Vagina (tissue), 2 donors: ENCODE results near the gene PSEN1. TPM values are rescaled to one million over a fixed set of nuclear protein-coding genes. Genes with fewer than 3 reads are reported as not detected.
"Not testable (repeated sequence)": the region's sequence is repeated elsewhere in the genome, so short reads cannot be mapped to it uniquely, and the experiment has no call there.

Source experiments
- DNase-seq, 2 donors: peaks; one replicate each; pipeline ENCODE4 v3.0.0-alpha.2; 2017; ENCODE audit errors: extremely low spot score in 2 of 2
- H3K27ac ChIP-seq: fragments of 200-600 bp; sonication (generic); one replicate; pipeline ENCODE4 v1.5.1; 2019
- H3K27me3 ChIP-seq: fragments of 200-600 bp; sonication (generic); one replicate; pipeline ENCODE4 v1.5.1; 2019
- H3K36me3 ChIP-seq, 2 donors: fragments of 200-600 bp; sonication (generic); one replicate each; pipeline ENCODE4 v1.5.1; 2017 to 2019
- H3K4me1 ChIP-seq: fragments of 200-600 bp; sonication (generic); one replicate; pipeline ENCODE4 v1.5.1; 2019
- H3K4me3 ChIP-seq, 2 donors: fragments of 200-600 bp; sonication (generic); 1 replicate in 1 of 2; 2 replicates in 1 of 2; pipeline ENCODE4 v1.5.1; 2016 to 2019
- H3K9me3 ChIP-seq: fragments of 200-600 bp; sonication (generic); one replicate; pipeline ENCODE4 v1.5.1; 2019
- CTCF ChIP-seq, 3 experiments: fragments of 450-650 bp in 2 of 3; fragments of 200-600 bp in 1 of 3; sonication (generic) in 1 of 3; IDR thresholded peaks; one replicate each; pipeline ENCODE4 v1.5.1; 2017 to 2019; ENCODE audit warnings: antibody characterized with exemption in 3 of 3, mild to moderate bottlenecking in 2 of 3, moderate library complexity in 2 of 3
- POLR2A ChIP-seq, 2 donors: fragments of 450-650 bp; IDR thresholded peaks; one replicate each; pipeline ENCODE4 v1.6.1; 2017; ENCODE audit warnings: antibody characterized with exemption in 2 of 2, mild to moderate bottlenecking in 2 of 2, moderate library complexity in 2 of 2
- POLR2AphosphoS5 ChIP-seq, 2 donors: sonication (generic); formaldehyde crosslinking; IDR thresholded peaks; one replicate each; pipeline ENCODE4 v1.9.0; 2017; ENCODE audit warnings: antibody characterized with exemption in 2 of 2, mild to moderate bottlenecking in 2 of 2, low read depth in 1 of 2; ENCODE audit not compliant: insufficient read depth in 1 of 2
- intact Hi-C: fragments of 100-400 bp; cut with DNase I; formaldehyde crosslinking; loops from one replicate; pipeline ENCODE4 v1.15.1; 2023
- total RNA-seq: library from RNA; depleted of rRNA; stranded (reverse); fragments of >200 nt; gene quantifications from one replicate; pipeline ENCODE4 v1.2.3, GENCODE V29; 2016

Gene PSEN1
- total RNA-seq, 1 donor from 2014 or later = 47.1 TPM

- TF ChIP-seq POLR2A (IDR thresholded peaks at IDR 0.05) (no peak), POLR2AphosphoS5 (IDR thresholded peaks at IDR 0.05; ENCODE audit: insufficient read depth in 1 of 2, low read depth in 1 of 2) (no peak), CTCF (IDR thresholded peaks at IDR 0.05) (no peak)
- peaks cover 0 to 37% of the 10 kb centered on the region in 2 donors for H3K36me3 ChIP-seq
- H3K27me3 ChIP-seq = no peaks in the 10 kb centered on the region
- intact Hi-C loops = no loop called here
- H3K4me3 ChIP-seq = no peak overlapping the region
- H3K27ac ChIP-seq = no peak overlapping the region
- DNase-seq = no peak
- no peaks in the 10 kb centered on the region for H3K4me1 ChIP-seq
- H3K9me3 ChIP-seq = no peaks in the 10 kb centered on the region
Observed at GRCh38 chr14:73188501-73188911, 52.2 kb downstream of the PSEN1 start.

GRCh38 chr14:73189651-73190050 lies 53.3 kb downstream of the PSEN1 start:
- TF ChIP-seq POLR2AphosphoS5 (IDR thresholded peaks at IDR 0.05; ENCODE audit: insufficient read depth in 1 of 2, low read depth in 1 of 2) (no peak), POLR2A (IDR thresholded peaks at IDR 0.05) (no peak), CTCF (IDR thresholded peaks at IDR 0.05) (no peak)
- no peaks in the 10 kb centered on the region for H3K4me1 ChIP-seq
- H3K27ac ChIP-seq = no peak overlapping the region
- no peaks in the 10 kb centered on the region for H3K27me3 ChIP-seq
- H3K4me3 ChIP-seq = no peak overlapping the region
- peaks cover 0 to 49% of the 10 kb centered on the region in 2 donors for H3K36me3 ChIP-seq
- no peaks in the 10 kb centered on the region for H3K9me3 ChIP-seq
- DNase-seq = no peak
- intact Hi-C loops = no loop called here

- H3K9me3 ChIP-seq = no peaks in the 10 kb centered on the region
- no peak for TF ChIP-seq CTCF (IDR thresholded peaks at IDR 0.05)
- TF ChIP-seq POLR2AphosphoS5 (IDR thresholded peaks at IDR 0.05; ENCODE audit: insufficient read depth in 1 of 2, low read depth in 1 of 2) = no peak
- TF ChIP-seq POLR2A (IDR thresholded peaks at IDR 0.05) = no peak
- no peak overlapping the region for H3K4me3 ChIP-seq
- DNase-seq = no peak
- intact Hi-C loops = no loop called here
- H3K36me3 ChIP-seq = peaks cover 0 to 61% of the 10 kb centered on the region in 2 donors
- no peaks in the 10 kb centered on the region for H3K4me1 ChIP-seq
- no peak overlapping the region for H3K27ac ChIP-seq
- H3K27me3 ChIP-seq = no peaks in the 10 kb centered on the region
Observed at GRCh38 chr14:73191441-73191840, 55.1 kb downstream of the PSEN1 start.

GRCh38 chr14:73194306-73194705 lies 58.0 kb downstream of the PSEN1 start:
- H3K27me3 ChIP-seq, DNase-seq, H3K4me3 ChIP-seq, H3K4me1 ChIP-seq, H3K9me3 ChIP-seq, H3K27ac ChIP-seq, intact Hi-C loops: not testable (repeated sequence)
- H3K36me3 ChIP-seq = peaks cover 0 to 54% of the 10 kb centered on the region in 2 donors

GRCh38 chr14:73198253-73198652 lies 61.9 kb downstream of the PSEN1 start:
- Histone ChIP-seq H3K27me3 (no peaks in the 10 kb centered on the region), H3K36me3 (peaks cover 0 to 63% of the 10 kb centered on the region in 2 donors), H3K9me3 (no peaks in the 10 kb centered on the region), H3K4me3 (no peak overlapping the region), H3K27ac (no peak overlapping the region), H3K4me1 (no peaks in the 10 kb centered on the region)
- intact Hi-C loops = no loop called here
- TF ChIP-seq POLR2A (IDR thresholded peaks at IDR 0.05) (no peak), CTCF (IDR thresholded peaks at IDR 0.05) (no peak), POLR2AphosphoS5 (IDR thresholded peaks at IDR 0.05; ENCODE audit: insufficient read depth in 1 of 2, low read depth in 1 of 2) (no peak)
- DNase-seq = no peak

- no peaks in the 10 kb centered on the region for H3K27me3 ChIP-seq
- no peaks in the 10 kb centered on the region for H3K4me1 ChIP-seq
- no peak for DNase-seq
- no peak overlapping the region for H3K27ac ChIP-seq
- H3K4me3 ChIP-seq = no peak overlapping the region
- no peaks in the 10 kb centered on the region for H3K9me3 ChIP-seq
- TF ChIP-seq POLR2AphosphoS5 (IDR thresholded peaks at IDR 0.05; ENCODE audit: insufficient read depth in 1 of 2, low read depth in 1 of 2) = no peak
- no peak for TF ChIP-seq POLR2A (IDR thresholded peaks at IDR 0.05)
- TF ChIP-seq CTCF (IDR thresholded peaks at IDR 0.05) = no peak
- intact Hi-C loops = no loop called here
- peaks cover 0 to 61% of the 10 kb centered on the region in 2 donors for H3K36me3 ChIP-seq
Observed at GRCh38 chr14:73203527-73203926, 67.2 kb downstream of the PSEN1 start.
